Activated T-cell treated with anti-CD3 and anti-CD28 coated beads, Interleukin-2, amount 50 U/mL, for 1 hour (primary cell): ENCODE data around the gene CPED1.
"Not testable (repeated sequence)": the region's sequence is repeated elsewhere in the genome, so short reads cannot be mapped to it uniquely, and the experiment has no call there.

Experiments
- DNase-seq: peaks from one replicate; pipeline ENCODE4 v3.0.0-alpha.2; 2020

Gene CPED1

DNA sequence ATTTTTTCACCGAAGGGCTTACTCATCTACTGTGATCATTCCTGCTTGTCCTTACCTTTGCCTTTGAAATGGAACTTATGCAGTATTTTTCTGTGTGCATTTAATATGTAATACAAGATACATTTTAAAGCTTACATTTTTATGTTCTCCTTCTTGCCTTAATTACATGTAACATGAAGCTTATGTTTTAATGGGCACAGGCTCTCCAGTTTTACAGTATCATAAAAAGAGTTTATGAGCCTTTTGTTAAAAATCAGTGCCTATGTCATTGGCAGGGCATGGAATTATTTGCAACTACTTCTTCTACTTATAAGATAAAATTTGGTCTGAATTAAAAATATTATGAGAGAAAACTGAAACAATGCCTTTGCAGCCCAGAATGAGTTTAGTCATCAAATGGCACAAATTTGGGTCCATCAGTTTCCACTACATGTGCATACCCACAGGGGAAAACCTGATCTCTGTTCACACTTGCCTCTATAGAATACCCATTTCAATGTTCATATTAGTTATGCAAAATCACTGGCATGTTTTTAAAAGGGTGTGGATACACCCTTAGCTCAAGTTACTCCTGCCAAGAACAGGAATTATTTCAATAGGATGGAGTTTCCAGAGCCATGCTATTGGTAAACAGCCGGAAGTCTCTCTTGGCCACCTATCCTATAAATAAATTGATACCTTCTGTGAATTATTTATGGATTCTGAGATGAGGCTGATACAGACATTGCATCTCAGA, 312.3 kb downstream of the CPED1 start:
- DNase-seq: no peak

GRCh38 chr7:121301446-121302213, 313.1 kb downstream of the CPED1 start:
- DNase-seq: no peak

- no peak for DNase-seq
Measured at GRCh38 chr7:121302214-121302745, 313.8 kb downstream of the CPED1 start.

GRCh38 chr7:121303422-121304101, 315.1 kb downstream of the CPED1 start:
- no peak for DNase-seq

DNA sequence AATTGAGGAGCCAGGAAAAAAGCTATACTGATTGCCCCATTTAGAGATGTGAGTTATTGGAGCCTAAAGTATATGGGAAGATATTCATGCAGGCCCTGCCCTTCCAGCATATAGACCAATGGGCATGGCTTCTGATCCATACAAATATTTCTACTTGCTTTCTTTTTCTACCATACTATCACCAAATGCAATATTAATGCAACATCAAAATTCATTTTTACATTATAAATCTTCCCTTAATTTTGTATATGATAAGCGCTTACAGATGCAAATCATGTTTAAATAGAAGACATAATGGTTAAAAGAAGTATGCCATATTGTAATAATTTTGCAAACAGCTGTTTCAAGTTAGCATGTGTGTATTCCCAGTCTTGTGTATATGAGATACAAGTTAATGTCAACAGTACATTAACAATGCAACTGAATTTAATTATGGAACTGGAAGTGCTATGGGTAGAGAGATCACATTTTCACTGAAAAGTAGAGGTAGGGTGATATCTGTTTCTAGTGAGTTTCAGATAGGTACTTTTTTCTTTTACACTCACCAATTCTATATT, 315.7 kb downstream of the CPED1 start:
- no peak for DNase-seq

- no peak for DNase-seq
Measured at GRCh38 chr7:121305109-121305508, 316.6 kb downstream of the CPED1 start.

DNA sequence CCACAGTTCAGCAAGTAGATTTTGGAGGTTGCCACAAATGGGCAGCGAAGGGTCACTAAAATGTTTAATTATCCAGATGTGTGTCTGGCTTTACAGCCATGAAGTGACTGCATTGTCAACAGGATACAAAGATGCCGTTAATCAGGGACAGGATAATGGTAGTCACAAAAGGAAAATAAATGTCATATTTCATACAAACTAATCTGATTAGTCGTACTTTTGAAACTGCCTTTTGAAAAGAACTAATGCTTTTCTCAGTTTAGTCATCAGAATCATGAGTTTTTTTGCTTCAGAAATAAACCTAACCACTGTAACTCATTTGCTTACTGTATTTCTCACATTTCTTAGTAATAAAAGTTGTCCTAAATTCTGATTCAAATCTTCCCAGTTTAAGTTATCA, 318.1 kb downstream of the CPED1 start:
- DNase-seq: no peak

DNA sequence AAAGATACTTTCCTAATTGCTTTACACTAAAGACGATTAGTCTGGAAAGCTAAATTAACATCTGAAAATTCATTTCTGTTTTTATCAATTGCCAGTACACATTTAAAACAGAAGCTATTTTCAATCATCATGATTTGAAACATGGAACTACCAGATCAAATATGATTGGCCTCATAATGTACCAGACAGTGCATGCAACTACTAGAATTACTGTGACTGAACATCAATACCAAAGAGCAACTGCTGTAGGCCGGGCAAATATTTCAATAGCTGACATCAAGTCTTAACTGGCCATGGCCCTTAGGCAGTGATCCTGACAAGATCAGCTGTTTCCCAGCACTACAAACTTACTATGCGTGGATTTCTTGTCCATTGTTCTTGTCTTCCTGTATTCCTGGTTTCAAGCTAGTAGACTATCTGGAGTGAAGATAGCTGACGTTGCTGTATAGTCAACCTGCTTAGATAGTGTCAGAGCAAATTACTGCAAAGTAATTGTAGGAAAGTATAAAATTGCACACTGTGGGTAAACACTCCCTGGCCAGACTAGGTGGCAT, 318.6 kb downstream of the CPED1 start:
- DNase-seq: no peak

- no peak for DNase-seq
Measured at GRCh38 chr7:121313220-121313792, 324.8 kb downstream of the CPED1 start.

GRCh38 chr7:121313793-121314676, 325.5 kb downstream of the CPED1 start:
- DNase-seq: no peak

DNA sequence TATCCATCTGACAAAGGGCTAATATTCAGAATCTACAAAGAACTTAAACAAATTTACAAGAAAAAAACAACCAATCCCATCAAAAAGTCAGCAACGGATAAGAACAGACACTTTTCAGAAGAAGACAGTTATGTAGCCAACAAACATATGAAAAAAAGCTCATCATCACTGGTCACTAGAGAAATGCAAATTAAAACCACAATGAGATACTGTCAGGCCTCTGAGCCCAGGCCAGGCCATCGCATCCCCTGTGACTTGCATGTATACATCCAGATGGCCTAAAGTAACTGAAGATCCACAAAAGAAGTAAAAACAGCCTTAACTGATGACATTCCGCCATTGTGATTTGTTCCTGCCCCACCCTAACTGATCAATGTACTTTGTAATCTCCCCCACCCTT, 326.7 kb downstream of the CPED1 start:
- DNase-seq: not testable (repeated sequence)

DNA sequence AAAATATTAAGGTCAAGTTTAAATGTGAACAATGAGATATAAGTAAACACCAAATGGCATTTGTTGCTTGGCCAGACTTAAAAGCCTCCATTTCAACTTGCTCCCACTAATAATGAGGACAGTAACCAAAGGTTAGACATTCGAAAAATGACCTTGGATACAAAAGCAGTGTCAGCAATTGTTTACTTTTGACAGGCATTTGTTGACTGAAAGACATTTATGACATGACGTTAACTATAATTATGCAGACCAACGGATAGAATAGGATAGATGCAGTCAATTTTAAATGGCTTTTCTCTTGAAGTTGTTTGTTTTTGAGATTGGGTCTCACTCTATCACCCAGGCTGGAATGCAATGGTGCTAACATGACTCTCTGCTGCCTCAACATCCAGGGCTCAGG, 333.9 kb downstream of the CPED1 start:
- DNase-seq: no peak

DNA sequence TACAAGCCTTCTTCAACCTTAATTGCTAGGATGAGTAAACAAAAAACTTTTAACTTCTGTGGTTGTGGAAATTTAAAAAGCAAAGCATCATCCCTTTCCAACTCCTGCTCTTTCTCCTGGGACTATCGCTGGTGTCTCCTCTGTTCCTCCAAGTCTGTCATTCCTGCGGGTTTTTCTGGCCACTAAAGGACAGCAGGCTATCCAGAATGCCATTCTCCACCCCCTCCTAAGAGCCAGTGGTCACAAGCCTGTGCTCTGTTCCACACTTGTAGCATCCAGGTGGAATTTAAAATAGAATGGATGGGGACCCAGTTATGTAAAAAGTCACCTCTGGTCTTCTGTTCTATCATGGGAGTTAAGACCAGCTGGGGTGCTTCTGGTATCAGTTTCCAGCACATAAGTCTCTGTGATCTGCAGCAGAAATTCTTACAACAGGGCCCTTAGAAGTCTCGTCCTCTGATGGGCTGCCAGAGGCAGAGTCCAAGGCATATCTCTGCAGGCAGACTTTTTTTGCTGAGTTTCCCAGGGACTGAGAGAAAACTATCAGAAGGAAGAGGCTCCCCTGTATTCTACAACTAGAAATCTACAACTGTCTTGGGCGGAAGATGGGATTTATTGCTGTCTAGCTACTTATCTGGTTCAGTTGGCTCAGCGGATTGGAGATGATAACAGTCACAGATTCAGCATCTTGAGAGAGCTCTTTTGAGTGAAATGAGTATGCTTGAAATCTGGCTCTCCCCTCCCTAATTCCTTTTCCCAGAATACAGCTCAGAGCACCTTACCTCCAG, 335.2 kb downstream of the CPED1 start:
- DNase-seq: no peak

- DNase-seq: no peak
Measured at GRCh38 chr7:121327671-121328070, 339.2 kb downstream of the CPED1 start.

DNA sequence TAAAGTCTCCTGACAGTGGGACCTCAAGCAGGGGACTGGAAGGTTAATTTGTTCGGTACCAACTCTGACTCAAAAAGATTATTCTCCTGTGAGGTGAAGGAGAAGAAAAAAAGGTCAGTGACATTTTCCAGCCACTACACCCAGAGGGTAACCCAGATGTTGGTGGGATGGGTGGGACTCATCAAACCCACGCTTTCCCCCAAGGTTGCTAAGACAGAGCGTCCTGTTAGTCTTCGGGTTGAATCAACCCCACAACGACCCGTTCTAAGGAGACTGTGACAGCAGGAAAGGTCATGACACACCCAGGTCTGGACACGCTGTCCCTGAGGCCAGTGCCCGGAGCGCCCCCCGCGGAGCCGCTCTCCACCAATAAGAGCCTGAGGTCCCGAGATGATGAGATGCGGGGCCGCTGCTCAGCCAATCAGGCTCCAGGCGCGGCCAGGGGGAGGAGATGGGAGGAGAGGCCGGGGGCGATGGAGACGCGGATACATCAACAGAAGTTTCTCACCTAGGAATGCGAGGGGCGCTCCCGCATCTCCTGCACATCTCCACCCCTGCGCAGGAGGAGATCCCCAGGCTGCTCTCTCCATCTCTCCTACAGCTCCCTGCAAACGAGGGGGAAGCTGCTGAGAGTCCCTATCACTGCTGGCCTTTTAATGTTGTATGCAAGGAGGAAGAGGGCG, 340.1 kb downstream of the CPED1 start, which contains the start of gene WNT16:
Gene WNT16, plus strand, starts transcription at position 493 of the 683 bp plus-strand sequence. CDS start 293 bp downstream, outside the sequence.
- DNase-seq: no peak

DNA sequence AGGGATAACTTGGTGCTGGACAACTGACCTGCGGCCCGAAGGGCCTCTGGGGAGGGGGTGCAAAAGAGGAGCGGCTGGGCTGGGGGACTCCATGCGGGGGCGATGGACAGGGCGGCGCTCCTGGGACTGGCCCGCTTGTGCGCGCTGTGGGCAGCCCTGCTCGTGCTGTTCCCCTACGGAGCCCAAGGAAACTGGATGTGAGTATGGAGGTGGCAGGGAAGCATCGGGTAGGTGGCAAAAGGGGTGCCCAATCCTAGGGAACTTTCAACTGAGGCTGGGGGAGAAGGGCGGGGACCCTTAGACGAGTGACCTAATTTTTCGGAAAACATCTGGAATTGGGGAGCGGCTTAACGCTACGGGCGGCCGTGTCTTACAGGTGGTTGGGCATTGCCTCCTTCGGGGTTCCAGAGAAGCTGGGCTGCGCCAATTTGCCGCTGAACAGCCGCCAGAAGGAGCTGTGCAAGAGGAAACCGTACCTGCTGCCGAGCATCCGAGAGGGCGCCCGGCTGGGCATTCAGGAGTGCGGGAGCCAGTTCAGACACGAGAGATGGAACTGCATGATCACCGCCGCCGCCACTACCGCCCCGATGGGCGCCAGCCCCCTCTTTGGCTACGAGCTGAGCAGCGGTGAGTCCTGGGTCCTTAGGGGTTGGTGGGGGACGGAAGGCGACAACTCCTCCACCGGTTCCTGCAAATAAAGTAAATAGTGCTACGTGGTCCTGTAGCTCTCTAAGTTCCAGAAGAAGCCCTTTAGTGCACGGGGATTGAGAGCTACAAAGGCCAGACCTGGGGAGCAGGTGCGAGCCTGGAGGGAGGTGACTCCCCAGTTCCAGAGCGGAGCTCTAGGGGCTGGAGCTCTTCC, 340.9 kb downstream of the CPED1 start:
- DNase-seq: no peak

DNA sequence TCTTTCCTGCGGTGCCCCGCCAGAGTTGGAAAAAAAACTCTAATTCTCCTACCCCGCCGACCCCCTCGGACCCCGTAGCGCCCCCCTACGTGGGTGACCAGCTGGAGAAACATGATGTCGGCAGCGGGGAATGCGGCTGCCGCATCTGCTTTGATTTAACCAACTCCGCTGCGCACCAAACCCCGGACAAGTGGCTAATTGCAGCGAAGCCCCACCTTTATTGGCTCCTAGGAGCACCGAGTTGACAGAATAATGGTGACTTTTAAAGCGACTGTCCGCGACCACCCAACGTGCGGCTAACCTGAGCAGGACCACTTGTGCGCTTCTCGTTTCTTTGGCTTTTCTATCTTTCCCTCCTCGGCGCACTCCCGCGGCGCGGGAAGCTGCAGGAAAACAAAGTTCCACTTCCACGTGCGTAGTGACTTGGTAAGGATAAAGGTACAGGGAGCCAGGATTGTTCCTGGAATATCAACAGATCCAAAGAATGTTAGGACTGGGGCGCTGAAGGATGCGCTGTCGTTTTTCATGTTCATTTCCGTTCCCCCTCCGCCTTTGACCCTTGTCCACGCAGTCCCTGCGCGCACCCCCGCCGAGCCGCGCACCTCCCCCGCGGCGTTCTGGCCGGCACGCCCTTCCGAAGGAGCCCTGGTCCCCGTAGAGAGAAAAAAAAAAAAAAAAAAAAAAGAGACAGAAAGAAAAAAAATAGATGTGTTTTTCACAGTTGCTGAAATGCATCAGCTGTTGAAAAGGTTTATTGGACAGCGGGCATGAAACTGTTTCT, 341.7 kb downstream of the CPED1 start:
- DNase-seq: no peak

DNA sequence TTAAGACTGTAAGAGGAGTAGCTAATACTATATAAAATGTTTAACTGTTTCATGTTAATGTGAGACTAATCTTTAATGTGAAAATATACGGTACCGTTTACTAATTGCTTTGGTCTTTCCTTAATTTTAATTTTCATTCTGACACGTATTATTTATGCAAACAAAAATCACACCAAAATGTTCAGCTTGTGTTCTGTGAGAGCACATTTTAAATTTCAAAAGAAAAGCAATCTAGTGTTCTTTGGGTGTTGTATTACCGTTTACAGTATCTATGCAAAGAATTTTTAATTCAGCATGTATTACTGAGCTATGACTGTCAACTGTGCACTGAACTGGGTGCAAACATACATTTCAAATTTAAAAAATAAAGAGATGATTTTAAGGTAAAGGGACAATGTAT, 342.5 kb downstream of the CPED1 start:
- DNase-seq: no peak
